Measurements from ENCODE around the gene DPRX. TPM values are rescaled to one million over a fixed set of nuclear protein-coding genes. Genes with fewer than 3 reads are reported as not detected.

The DPRX gene
- total and polyA plus RNA-seq, 2 donors (not counting 3 experiments of a cell fraction or from before 2014, with no cell fraction given), result not detected

DNA sequence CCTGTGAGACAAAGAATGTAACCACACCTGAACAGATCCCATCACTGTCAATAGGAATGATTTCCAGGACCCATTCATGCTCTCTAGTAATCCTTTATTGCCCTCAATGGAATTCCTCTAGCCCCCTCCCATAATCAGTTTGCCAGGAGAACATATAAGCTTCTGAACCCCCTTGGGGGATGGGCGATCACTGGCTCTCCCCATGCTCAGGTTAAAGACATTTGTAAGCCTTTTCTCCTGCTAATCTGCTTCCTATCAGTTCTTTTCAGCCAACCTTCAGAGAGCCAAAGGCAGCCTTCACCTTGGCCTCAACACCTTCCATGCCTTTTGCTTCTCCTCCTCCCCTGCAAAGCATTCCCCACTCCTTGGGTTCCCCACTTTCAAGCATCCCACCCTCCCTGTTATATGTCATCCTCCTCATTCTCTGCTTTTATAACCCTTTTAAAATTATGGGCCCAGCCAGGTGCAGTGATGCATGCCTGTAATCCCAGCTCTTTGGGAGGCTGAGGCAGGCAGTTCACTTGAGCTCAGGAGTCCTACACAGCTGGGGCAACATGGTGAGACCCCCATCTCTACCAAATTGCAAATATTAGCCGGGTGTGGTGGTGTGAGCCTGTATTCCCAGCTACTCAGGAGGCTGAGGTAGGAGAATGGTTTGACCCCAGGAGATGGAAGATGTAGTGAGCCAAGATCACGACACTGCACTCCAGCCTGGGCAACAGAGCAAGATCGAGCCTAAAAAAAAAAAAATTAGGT lies 12.4 kb downstream of the DPRX start:
- ChIA-PET POLR2A (no interaction called here), CTCF (no interaction called here)
- no TSS peak for BruUV-seq (replicated peaks)
- H3K4me3 ChIP-seq (replicated peaks in 1 of 3; ENCODE audit: insufficient read depth in 1 of 3, low read depth in 1 of 3, low read length in 3 of 3), result no peak overlapping the region
- no peak overlapping the region for H2AFZ ChIP-seq (ENCODE audit: low read depth, low read length)
- intact Hi-C loops (cut with micrococcal nuclease), result no loop called here
- no peaks in the 10 kb centered on the region for H4K20me1 ChIP-seq (replicated peaks; ENCODE audit: control insufficient read depth, extremely low read depth, insufficient read depth, low read length)
- H3K4me2 ChIP-seq (ENCODE audit: insufficient read depth, low read length), result no peak overlapping the region
- no peak for FAIRE-seq
- no peak overlapping the region for H3K27ac ChIP-seq (ENCODE audit: insufficient read depth, low read depth, low read length)
- peaks cover 1% of the 10 kb centered on the region for H3K9me3 ChIP-seq (replicated peaks; ENCODE audit: control insufficient read depth, insufficient read depth, low read length)
- no peak overlapping the region for H3K9ac ChIP-seq (replicated peaks; ENCODE audit: extremely low read depth, insufficient read depth, low read length)
- TF ChIP-seq GATA2 (IDR thresholded peaks at IDR 0.05; ENCODE audit: insufficient read depth, insufficient read length, low read depth, low read length) (no peak), JUN (IDR thresholded peaks at IDR 0.05; ENCODE audit: borderline replicate concordance, insufficient read depth, insufficient read length, low read depth) (no peak), EZH2 (IDR thresholded peaks at IDR 0.05; ENCODE audit: borderline replicate concordance, low read depth, low read length, severe bottlenecking) (no peak), POLR2A (IDR thresholded peaks at IDR 0.05; ENCODE audit: low read depth, low read length) (no peak), POLR2AphosphoS5 (IDR thresholded peaks at IDR 0.05; ENCODE audit: insufficient read depth, low read depth, low read length) (no peak), FOS (IDR thresholded peaks at IDR 0.05; ENCODE audit: borderline replicate concordance, insufficient read depth, low read length) (no peak), MYC (IDR thresholded peaks at IDR 0.05; ENCODE audit: low read depth, low read length) (no peak)
- TF ChIP-seq, protein P1, sequence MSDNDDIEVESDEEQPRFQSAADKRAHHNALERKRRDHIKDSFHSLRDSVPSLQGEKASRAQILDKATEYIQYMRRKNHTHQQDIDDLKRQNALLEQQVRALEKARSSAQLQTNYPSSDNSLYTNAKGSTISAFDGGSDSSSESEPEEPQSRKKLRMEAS (IDR thresholded peaks at IDR 0.05; ENCODE audit: insufficient read depth, insufficient read length), result no peak
- TF ChIP-seq, protein P2, sequence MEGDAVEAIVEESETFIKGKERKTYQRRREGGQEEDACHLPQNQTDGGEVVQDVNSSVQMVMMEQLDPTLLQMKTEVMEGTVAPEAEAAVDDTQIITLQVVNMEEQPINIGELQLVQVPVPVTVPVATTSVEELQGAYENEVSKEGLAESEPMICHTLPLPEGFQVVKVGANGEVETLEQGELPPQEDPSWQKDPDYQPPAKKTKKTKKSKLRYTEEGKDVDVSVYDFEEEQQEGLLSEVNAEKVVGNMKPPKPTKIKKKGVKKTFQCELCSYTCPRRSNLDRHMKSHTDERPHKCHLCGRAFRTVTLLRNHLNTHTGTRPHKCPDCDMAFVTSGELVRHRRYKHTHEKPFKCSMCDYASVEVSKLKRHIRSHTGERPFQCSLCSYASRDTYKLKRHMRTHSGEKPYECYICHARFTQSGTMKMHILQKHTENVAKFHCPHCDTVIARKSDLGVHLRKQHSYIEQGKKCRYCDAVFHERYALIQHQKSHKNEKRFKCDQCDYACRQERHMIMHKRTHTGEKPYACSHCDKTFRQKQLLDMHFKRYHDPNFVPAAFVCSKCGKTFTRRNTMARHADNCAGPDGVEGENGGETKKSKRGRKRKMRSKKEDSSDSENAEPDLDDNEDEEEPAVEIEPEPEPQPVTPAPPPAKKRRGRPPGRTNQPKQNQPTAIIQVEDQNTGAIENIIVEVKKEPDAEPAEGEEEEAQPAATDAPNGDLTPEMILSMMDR (IDR thresholded peaks at IDR 0.05; ENCODE audit: extremely low read depth in 1 of 2, insufficient read depth in 1 of 2, low read depth in 1 of 2, low read length in 2 of 2), result no peak
- no peaks in the 10 kb centered on the region for H3K4me1 ChIP-seq (ENCODE audit: control insufficient read depth, extremely low read depth, insufficient read depth, low read length)
- no peaks in the 10 kb centered on the region for H3K27me3 ChIP-seq (ENCODE audit: control insufficient read depth in 2 of 2, insufficient read depth in 2 of 2, low read length in 2 of 2)
- dilution Hi-C loops (cut with MboI; ENCODE audit: extremely low pct_ligation_motif_present, low sequenced_read_pairs), result no loop called here
- no peaks in the 10 kb centered on the region for H3K9me1 ChIP-seq (replicated peaks; ENCODE audit: control insufficient read depth, extremely low read depth, insufficient read depth, low read length)
- no peaks in the 10 kb centered on the region for H3K79me2 ChIP-seq (ENCODE audit: control insufficient read depth, insufficient read depth, low read length)
- DNase-seq (ENCODE audit: low read depth, low spot score), result no peak
- H3K36me3 ChIP-seq (ENCODE audit: control insufficient read depth in 2 of 2, extremely low read depth in 1 of 2, insufficient read depth in 2 of 2, low read length in 2 of 2), result no peaks in the 10 kb centered on the region

Data from endothelial cell of umbilical vein (primary cell).